Smooth muscle cell (in vitro differentiated cells): ENCODE data around the gene HOXC10. TPM values are rescaled to one million over a fixed set of nuclear protein-coding genes. Genes with fewer than 3 reads are reported as not detected.

ENCODE experiments used
- DNase-seq: peaks from one replicate; lab custom pipeline; 2025; ENCODE audit not compliant: unreplicated experiment; lab: John Stamatoyannopoulos, UW
- H2AFZ ChIP-seq: fragments of 200-600 bp; sonication (generic); 2 replicates; pipeline ENCODE4 v1.6.0; 2016; ENCODE audit warnings: antibody characterized with exemption, low read depth, mild to moderate bottlenecking
- H3F3A ChIP-seq: fragments of 200-600 bp; sonication (generic); 2 replicates; pipeline ENCODE4 v1.6.0; 2017; ENCODE audit warnings: antibody characterized with exemption, low read depth
- H3K27ac ChIP-seq: fragments of 200-600 bp; sonication (generic); 2 replicates; pipeline ENCODE4 v1.5.1; 2016; ENCODE audit warnings: low read depth, mild to moderate bottlenecking
- H3K27me3 ChIP-seq: fragments of 200-600 bp; sonication (generic); 2 replicates; pipeline ENCODE4 v1.6.1; 2016; ENCODE audit warnings: low read depth, mild to moderate bottlenecking
- H3K36me3 ChIP-seq: fragments of 200-600 bp; sonication (generic); 2 replicates; pipeline ENCODE4 v1.5.1; 2016; ENCODE audit warnings: low read depth
- H3K4me1 ChIP-seq: fragments of 200-600 bp; sonication (generic); 2 replicates; pipeline ENCODE4 v1.5.1; 2016; ENCODE audit warnings: low read depth
- H3K4me2 ChIP-seq: fragments of 200-600 bp; sonication (generic); 2 replicates; pipeline ENCODE4 v1.6.0; 2016; ENCODE audit warnings: mild to moderate bottlenecking
- H3K4me3 ChIP-seq: fragments of 200-600 bp; sonication (generic); 2 replicates; pipeline ENCODE4 v1.5.1; 2016; ENCODE audit warnings: mild to moderate bottlenecking
- H3K79me2 ChIP-seq: fragments of 200-600 bp; sonication (generic); 2 replicates; pipeline ENCODE4 v1.6.0; 2016; ENCODE audit warnings: low read depth, mild to moderate bottlenecking
- H3K9ac ChIP-seq: fragments of 200-600 bp; sonication (generic); 2 replicates; pipeline ENCODE4 v1.6.0; 2016; ENCODE audit warnings: low read depth
- H3K9me3 ChIP-seq: fragments of 200-600 bp; sonication (generic); replicated peaks from 2 replicates; pipeline ENCODE4 v1.5.1; 2016; ENCODE audit warnings: low read depth
- H4K20me1 ChIP-seq: fragments of 200-600 bp; sonication (generic); 2 replicates; pipeline ENCODE4 v1.6.0; 2016; ENCODE audit warnings: low read depth
- CTCF ChIP-seq: fragments of 200-600 bp; sonication (generic); IDR thresholded peaks from 2 replicates; pipeline ENCODE4 v1.5.1; 2017; ENCODE audit warnings: borderline replicate concordance, mild to moderate bottlenecking, antibody characterized with exemption; ENCODE audit not compliant: insufficient read depth, poor library complexity, severe bottlenecking
- WGBS: methylation state at CpG from one replicate; pipeline ENCODE4 v1.1.7; 2016; ENCODE audit warnings: low lambda C conversion rate; 5-methylcytosine and 5-hydroxymethylcytosine counted together
- polyA plus RNA-seq: library from polyadenylated mRNA; unstranded; fragments of >200 nt; fragmentation: Nextera tagmentation; extraction: Ambion mirVana; gene quantifications from 2 replicates; pipeline ENCODE4 v1.2.1, GENCODE V29; 2016
- total RNA-seq: library from RNA; depleted of rRNA; stranded (reverse); fragments of >200 nt; gene quantifications from 2 replicates; pipeline ENCODE4 v1.2.3, GENCODE V29; 2014

The HOXC10 gene
- total and polyA plus RNA-seq, 2 experiments from 2014 or later: 0.66 TPM; not detected in 1

- Histone ChIP-seq H2AFZ (no peak overlapping the region), H3K4me3 (no peak overlapping the region), H3K27ac (no peak overlapping the region), H3K9me3 (no peaks in the 10 kb centered on the region), H3K79me2 (no peaks in the 10 kb centered on the region), H3K36me3 (no peaks in the 10 kb centered on the region), H3K27me3 (peaks cover 100% of the 10 kb centered on the region), H4K20me1 (no peaks in the 10 kb centered on the region), H3K9ac (no peak overlapping the region), H3F3A (peaks cover 4% of the 10 kb centered on the region), H3K4me2 (no peak overlapping the region), H3K4me1 (no peaks in the 10 kb centered on the region)
- no peak for TF ChIP-seq CTCF
- no peak for DNase-seq
- WGBS: 5% methylated on average over 85 of the region's 86 CpGs
These were observed 29.7 kb upstream of the HOXC10 start for GRCh38 chr12:53955036-53955775.

- Histone ChIP-seq H3K4me3 (no peak overlapping the region), H3K27ac (no peak overlapping the region), H3K79me2 (no peaks in the 10 kb centered on the region), H2AFZ (no peak overlapping the region), H3K9ac (no peak overlapping the region), H3F3A (peaks cover 4% of the 10 kb centered on the region), H3K9me3 (no peaks in the 10 kb centered on the region), H3K4me2 (no peak overlapping the region), H3K4me1 (no peaks in the 10 kb centered on the region), H3K36me3 (no peaks in the 10 kb centered on the region), H3K27me3 (peaks cover 100% of the 10 kb centered on the region), H4K20me1 (no peaks in the 10 kb centered on the region)
- no peak for DNase-seq
- 15% methylated on average over 10 of the region's 10 CpGs for WGBS
- no peak for TF ChIP-seq CTCF
These were observed 29.1 kb upstream of the HOXC10 start for GRCh38 chr12:53955776-53956250.

- 21% methylated on average over 25 of the region's 25 CpGs for WGBS
- no peak for TF ChIP-seq CTCF
- no peak for DNase-seq
- Histone ChIP-seq H3K4me2 (no peak overlapping the region), H3K4me1 (no peaks in the 10 kb centered on the region), H2AFZ (no peak overlapping the region), H3K9me3 (no peaks in the 10 kb centered on the region), H3K79me2 (no peaks in the 10 kb centered on the region), H3K27me3 (peaks cover 100% of the 10 kb centered on the region), H3K9ac (no peak overlapping the region), H3K36me3 (no peaks in the 10 kb centered on the region), H3K27ac (no peak overlapping the region), H3K4me3 (no peak overlapping the region), H3F3A (peaks cover 4% of the 10 kb centered on the region), H4K20me1 (no peaks in the 10 kb centered on the region)
These were observed 28.6 kb upstream of the HOXC10 start for GRCh38 chr12:53956251-53956887.
